ENCODE data around the gene TPRG1. TPM values are rescaled to one million over a fixed set of nuclear protein-coding genes. Genes with fewer than 3 reads are reported as not detected.

TPRG1 gene
- total RNA-seq, 2 donors from 2014 or later = 1.7 to 4.7 TPM

DNA sequence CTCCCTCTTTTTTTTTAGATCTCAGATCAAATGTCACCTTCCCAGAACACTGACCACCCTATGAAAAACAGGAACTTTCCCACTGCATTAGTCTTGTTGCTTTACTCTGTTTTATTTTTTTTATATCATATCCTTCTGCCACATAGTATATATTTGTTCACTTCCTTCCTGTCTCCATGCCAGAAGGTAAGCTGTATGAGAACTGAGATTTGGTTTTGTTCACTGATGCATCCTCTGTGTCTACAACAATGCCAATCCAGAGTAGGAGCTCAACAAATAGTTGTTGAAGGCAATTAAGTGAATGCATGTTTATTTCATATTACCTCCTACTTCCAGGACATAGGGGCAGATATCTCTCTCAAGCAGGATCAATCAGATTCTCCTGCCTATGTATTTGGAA, 114.4 kb downstream of the TPRG1 start:
- Histone ChIP-seq H3K4me3 (no peak overlapping the region), H3K27ac (no peak overlapping the region), H3K4me1 (replicated peaks) (no peaks in the 10 kb centered on the region), H3K36me3 (no peaks in the 10 kb centered on the region), H3K9me3 (no peaks in the 10 kb centered on the region), H3K27me3 (replicated peaks; ENCODE audit: insufficient read depth) (no peaks in the 10 kb centered on the region)
- DNase-seq (ENCODE audit: low spot score) = no peak
- no peak for TF ChIP-seq CTCF (IDR thresholded peaks at IDR 0.05)
- no peak for TF ChIP-seq POLR2A (IDR thresholded peaks at IDR 0.05)
- TF ChIP-seq POLR2AphosphoS5 (IDR thresholded peaks at IDR 0.05) = no peak
- intact Hi-C loops (cut with DNase I) = no loop called here

- Histone ChIP-seq H3K4me3 (no peak overlapping the region), H3K27ac (no peak overlapping the region), H3K27me3 (replicated peaks; ENCODE audit: insufficient read depth) (no peaks in the 10 kb centered on the region), H3K9me3 (no peaks in the 10 kb centered on the region), H3K36me3 (no peaks in the 10 kb centered on the region), H3K4me1 (replicated peaks) (no peaks in the 10 kb centered on the region)
- TF ChIP-seq POLR2AphosphoS5 (IDR thresholded peaks at IDR 0.05) (no peak), POLR2A (IDR thresholded peaks at IDR 0.05) (no peak), CTCF (IDR thresholded peaks at IDR 0.05) (no peak)
- 96% methylated on average over 5 of the region's 5 CpGs for WGBS
- DNase-seq (ENCODE audit: low spot score) = no peak
- intact Hi-C loops (cut with DNase I) = no loop called here
These were observed 115.1 kb downstream of the TPRG1 start for GRCh38 chr3:189286916-189287315.

GRCh38 chr3:189288348-189289235, 116.8 kb downstream of the TPRG1 start:
- DNase-seq (ENCODE audit: low spot score) = no peak
- WGBS = 80% methylated on average over 7 of the region's 7 CpGs
- TF ChIP-seq POLR2AphosphoS5 (IDR thresholded peaks at IDR 0.05) (no peak), POLR2A (IDR thresholded peaks at IDR 0.05) (no peak), CTCF (IDR thresholded peaks at IDR 0.05) (no peak)
- H3K27ac ChIP-seq = no peak overlapping the region
- H3K4me3 ChIP-seq = no peak overlapping the region
- no peaks in the 10 kb centered on the region for H3K4me1 ChIP-seq (replicated peaks)
- no peaks in the 10 kb centered on the region for H3K27me3 ChIP-seq (replicated peaks; ENCODE audit: insufficient read depth)
- intact Hi-C loops (cut with DNase I) = no loop called here
- no peaks in the 10 kb centered on the region for H3K36me3 ChIP-seq
- H3K9me3 ChIP-seq = no peaks in the 10 kb centered on the region

- no peaks in the 10 kb centered on the region for H3K9me3 ChIP-seq
- 95% methylated on average over 2 of the region's 2 CpGs for WGBS
- H3K4me3 ChIP-seq = no peak overlapping the region
- intact Hi-C loops (cut with DNase I) = no loop called here
- TF ChIP-seq POLR2A (IDR thresholded peaks at IDR 0.05) = no peak
- TF ChIP-seq CTCF (IDR thresholded peaks at IDR 0.05) = no peak
- TF ChIP-seq POLR2AphosphoS5 (IDR thresholded peaks at IDR 0.05) = no peak
- no peaks in the 10 kb centered on the region for H3K4me1 ChIP-seq (replicated peaks)
- H3K36me3 ChIP-seq = no peaks in the 10 kb centered on the region
- no peak for DNase-seq (ENCODE audit: low spot score)
- H3K27me3 ChIP-seq (replicated peaks; ENCODE audit: insufficient read depth) = no peaks in the 10 kb centered on the region
- no peak overlapping the region for H3K27ac ChIP-seq
These were observed 117.5 kb downstream of the TPRG1 start for GRCh38 chr3:189289251-189289650.

All from prostate gland (tissue), 2 donors.